ENCODE data around the gene PBX1.

GRCh38 chr1:164767752-164768402, 208.9 kb downstream of the PBX1 start:
- TF ChIP-seq CTCF (IDR thresholded peaks at IDR 0.05; ENCODE audit: low read depth, low read length, missing input control): no peak
- TF ChIP-seq RAD21 (IDR thresholded peaks at IDR 0.05): no peak
- TF ChIP-seq, protein P1, sequence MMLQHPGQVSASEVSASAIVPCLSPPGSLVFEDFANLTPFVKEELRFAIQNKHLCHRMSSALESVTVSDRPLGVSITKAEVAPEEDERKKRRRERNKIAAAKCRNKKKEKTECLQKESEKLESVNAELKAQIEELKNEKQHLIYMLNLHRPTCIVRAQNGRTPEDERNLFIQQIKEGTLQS (IDR thresholded peaks at IDR 0.05): no peak
- no peak for TF ChIP-seq GABPA (IDR thresholded peaks at IDR 0.05 in 1 of 2, conservative IDR thresholded peaks at IDR 0.05 in 1 of 2)
- TF ChIP-seq MAX (IDR thresholded peaks at IDR 0.05): no peak
- no peak for TF ChIP-seq SP1 (IDR thresholded peaks at IDR 0.05)
- TF ChIP-seq ZBTB33 (IDR thresholded peaks at IDR 0.05): no peak
- TF ChIP-seq FOXA1 (IDR thresholded peaks at IDR 0.05): no peak
- TF ChIP-seq EGR1 (IDR thresholded peaks at IDR 0.05; ENCODE audit: low read depth in 2 of 2): no peak
- TF ChIP-seq YY1 (IDR thresholded peaks at IDR 0.05): no peak
